ENCODE measurements around the gene ZNF683.
A peak's percentile ranks its signal among the peaks of the same experiment; 100 is the strongest.
"Not testable (repeated sequence)": the region's sequence is repeated elsewhere in the genome, so short reads cannot be mapped to it uniquely, and the experiment has no call there.

Gene ZNF683

DNA sequence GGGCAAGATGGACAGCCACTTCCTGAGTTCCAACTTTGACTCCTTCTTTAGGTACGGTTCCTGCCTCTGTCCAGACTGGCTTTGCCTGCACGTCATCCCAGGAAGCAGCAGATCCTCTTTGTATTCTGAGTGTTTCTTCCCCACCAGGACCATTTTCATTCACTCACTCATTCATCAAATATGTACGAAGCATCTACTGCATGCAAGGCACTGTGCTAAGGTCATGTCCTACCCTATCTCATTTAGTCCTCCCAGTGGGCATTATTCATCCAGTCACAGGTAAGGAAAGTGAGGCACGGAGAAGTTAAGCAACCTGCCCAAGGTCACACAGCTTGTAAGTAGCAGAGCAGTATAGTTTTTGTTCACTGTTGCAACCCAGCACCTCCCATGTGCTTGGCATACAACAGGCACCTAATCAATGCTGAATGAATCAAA, 32.5 kb downstream of the ZNF683 start:
- DNase-seq (ENCODE audit: insufficient read length, low spot score) (no peak), FAIRE-seq (no peak)

DNA sequence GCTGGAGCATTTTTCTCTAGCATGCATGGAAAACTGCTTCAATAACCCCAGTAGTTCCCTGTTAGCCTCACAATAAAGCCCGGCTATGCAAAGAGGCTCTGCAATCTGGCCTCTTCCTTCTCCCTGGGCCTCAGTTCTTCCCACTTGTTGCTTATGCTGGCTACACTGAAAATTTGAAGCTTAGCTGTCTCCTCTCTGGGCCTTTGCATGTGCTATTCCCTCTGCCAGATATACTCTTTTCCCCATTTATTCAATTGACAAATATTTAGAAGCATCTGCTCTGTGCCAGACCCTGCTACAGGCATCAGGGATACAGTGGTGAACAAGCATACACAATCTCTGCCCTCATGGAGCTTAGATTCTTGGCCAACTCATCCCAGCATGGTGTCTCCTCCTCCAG, 33.9 kb downstream of the ZNF683 start:
- DNase-seq (ENCODE audit: insufficient read length, low spot score) (no peak), FAIRE-seq (no peak)

DNA sequence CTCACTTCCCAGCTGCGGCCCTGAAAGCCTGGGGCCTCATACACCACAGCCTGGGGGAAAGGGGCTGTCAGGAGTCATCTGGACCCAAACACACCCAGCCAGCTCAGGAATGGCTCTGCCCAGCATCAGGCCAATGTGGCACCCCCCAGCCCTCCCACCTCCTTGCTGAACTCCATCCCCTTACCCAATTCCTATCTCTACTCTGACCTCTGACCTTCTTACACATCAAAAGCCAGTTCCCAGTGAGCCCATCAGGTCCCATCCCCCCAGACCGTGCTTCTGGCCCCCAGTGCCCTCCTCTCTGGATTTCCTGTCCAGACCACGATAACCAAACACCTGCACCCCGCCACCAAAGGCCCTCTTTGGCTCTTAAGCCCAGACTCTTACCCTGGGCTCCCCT, 34.9 kb downstream of the ZNF683 start:
- DNase-seq (ENCODE audit: insufficient read length, low spot score) (no peak), FAIRE-seq (no peak)

DNA sequence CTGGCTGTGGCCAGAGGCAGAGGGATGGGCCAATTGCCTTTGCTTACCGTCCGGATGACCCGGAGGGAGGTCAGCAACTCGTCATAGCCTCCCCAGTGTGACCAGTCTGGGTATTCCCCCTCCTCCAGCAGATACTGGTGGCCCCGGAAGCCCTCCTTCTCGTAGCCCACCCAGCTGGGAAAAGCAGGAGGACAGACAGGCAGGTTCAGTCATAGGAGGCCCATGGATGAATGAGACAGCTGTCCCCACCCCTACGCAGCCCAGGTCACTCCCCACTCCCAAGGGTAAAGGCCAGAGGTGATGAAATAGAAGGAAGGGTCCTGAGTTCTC, 35.4 kb downstream of the ZNF683 start:
- FAIRE-seq: no peak
- DNase-seq (ENCODE audit: insufficient read length, low spot score): no peak

DNA sequence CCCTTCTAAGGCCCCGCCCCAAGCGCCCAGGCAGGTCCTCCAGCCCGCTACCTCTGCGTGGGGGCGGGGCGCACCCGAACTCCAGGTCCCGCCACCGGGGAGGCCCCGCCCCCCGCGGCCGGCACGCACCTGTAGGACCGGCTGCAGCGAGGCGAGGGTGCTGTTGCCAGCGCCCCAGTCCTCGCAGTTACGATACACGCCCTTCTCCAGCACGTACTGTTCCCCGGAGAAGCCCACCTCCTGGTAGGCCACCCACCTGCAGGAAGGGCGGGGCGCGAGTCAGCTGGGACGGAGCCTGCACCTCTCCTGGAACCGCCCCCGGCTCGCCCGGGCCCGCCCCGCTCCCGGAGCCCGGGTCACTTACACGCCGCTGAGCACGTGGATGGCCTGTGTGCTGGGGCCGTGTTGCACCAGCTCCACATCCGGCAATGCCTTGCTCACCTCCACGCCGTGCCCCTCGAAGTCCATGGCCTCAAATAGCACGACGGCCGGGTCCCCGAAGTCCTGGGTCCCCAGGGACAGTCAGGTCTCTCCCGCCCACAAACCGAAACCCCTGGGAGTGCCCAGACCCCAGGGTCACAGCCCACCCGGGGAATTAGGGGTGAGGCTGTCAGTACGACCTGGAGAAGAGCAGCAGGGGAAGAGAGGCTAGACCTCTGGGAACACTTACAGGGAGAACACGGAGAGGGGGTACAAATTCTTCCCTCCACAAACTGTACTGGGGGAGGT, 35.9 kb downstream of the ZNF683 start:
- DNase-seq (ENCODE audit: insufficient read length, low spot score) (peak; percentile 72), FAIRE-seq (peak; percentile 54)

DNA sequence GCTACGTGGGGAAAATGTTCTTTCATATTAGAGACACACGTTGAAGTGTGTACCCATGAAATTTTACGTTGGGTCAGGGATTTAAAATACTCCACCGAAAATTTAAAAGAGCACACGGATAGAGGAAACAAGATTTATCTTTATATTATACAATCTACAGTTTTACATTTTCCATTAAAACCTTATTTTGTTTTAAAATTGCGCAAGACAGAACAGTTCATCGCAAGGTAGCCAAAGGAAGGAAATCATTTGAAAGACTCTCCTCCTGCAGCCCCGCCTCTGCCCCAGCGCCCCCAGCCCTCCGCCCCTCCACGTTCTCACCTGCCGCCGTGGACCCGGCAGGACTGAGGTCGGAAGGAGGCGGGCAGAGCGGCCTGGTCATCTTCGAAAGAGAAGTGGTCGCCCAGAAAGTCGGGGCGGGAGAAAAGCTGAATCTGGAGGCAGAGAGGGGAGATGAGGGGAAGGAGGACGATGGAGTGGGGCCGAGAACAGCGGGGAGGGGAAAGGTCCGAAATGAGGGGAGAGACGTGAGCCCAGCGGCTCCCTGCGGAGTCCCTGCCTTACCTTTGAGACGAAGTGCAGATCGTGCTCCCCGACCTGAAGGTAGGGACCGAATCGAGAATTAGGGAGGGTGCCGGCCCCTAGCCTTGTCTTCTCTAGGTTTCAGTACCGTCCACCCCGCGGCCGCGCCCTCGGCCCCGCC, 36.6 kb downstream of the ZNF683 start:
- FAIRE-seq (no peak), DNase-seq (ENCODE audit: insufficient read length, low spot score) (no peak)

DNA sequence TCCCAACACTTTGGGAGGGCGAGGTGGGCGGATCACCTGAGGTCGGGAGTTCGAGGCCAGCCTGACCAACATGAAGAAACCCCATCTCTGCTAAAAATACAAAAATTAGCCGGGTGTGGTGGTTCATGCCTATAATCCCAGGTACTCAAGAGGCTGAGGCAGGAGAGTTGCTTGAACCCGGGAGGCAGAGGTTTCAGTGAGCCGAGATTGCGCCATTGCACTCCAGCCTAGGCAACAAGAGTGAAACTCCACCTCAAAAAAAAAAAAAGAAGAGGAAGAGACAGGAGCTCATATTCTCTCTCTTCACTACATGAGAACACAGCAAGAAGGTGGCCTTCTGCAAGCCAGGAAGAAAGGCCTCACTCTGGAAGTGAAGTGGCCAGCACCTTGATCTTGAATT, 39.2 kb downstream of the ZNF683 start:
- not testable (repeated sequence) for FAIRE-seq; DNase-seq (ENCODE audit: insufficient read length, low spot score)

DNA sequence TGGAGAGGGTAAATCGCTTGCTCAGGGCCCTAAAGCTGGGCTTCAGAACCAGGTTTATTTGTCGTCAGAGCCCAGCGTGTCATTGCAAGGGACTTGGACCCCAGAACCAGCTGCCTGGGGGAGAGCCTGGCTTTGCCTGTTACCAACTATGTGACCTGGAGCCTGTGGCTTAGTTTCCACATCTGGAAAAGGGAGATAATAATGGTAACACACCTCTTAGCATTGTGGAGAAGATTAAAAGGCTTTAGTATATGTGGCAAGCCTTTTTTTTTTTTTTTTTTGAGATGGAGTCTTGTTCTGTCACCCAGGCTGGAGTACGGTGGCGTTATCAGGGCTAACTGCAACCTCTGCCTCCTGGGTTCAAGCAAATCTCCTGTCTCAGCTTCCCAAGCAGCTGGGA, 42.3 kb downstream of the ZNF683 start:
- FAIRE-seq (no peak), DNase-seq (ENCODE audit: insufficient read length, low spot score) (no peak)

DNA sequence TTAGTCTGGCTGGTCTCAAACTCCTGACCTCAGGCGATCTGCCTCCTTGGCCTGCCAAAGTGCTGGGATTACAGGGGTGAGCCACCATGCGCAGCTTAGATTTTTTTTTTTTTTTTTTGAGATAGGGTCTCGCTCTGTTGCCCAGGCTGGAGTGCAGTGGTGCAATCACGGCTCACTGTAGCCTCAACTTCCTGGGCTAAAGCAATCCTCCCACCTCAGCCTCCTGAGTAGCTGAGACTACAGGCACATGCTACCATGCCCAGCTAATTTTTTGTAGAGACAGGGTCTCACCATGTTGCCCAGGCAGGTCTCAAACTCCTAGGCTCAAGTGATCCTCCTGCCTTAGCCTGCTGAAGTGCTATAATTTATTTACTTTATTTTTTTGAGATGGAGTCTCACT, 43.2 kb downstream of the ZNF683 start:
- FAIRE-seq; DNase-seq (ENCODE audit: insufficient read length, low spot score): not testable (repeated sequence)

DNA sequence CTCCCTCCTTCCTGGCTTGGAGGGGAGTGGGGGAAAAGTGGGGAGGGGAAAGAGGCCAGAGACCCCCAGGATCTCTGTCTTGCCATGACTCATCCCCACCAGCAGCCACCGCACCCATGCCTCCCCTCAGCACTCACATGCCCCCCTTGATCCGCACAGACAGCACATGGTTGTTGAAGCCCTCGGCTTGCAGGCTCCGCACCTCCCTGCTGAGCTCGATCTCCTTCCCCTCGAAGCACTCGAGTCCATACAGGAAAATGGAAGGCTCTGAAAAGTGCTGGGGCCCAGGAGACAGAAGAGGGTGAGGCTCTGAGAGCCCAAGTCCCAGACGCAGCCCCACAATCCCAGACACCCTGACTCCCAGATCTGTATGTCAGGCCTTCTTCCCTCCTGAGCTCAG, 44.0 kb downstream of the ZNF683 start:
- FAIRE-seq (no peak), DNase-seq (ENCODE audit: insufficient read length, low spot score) (no peak)

DNA sequence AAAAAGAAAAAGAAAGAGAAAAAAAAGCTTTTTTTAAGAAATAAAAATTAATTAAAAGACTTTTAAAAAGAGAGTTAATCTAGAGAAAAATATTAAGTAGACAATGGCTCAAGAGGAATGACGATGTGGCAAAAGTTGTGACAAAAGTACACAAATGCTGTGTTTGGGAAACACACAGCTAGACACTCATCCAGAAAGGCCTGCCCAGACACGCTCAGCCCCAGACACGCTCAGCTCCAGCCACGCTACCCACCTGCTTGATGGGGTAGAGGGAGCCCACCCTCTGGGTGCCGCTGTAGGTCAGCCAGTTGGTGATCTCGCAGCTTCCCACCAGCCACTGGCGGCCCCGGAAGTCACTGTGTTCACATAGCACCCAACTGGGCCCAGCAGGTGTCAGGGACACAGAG, 44.6 kb downstream of the ZNF683 start:
- no peak for FAIRE-seq
- DNase-seq (ENCODE audit: insufficient read length, low spot score): no peak

DNA sequence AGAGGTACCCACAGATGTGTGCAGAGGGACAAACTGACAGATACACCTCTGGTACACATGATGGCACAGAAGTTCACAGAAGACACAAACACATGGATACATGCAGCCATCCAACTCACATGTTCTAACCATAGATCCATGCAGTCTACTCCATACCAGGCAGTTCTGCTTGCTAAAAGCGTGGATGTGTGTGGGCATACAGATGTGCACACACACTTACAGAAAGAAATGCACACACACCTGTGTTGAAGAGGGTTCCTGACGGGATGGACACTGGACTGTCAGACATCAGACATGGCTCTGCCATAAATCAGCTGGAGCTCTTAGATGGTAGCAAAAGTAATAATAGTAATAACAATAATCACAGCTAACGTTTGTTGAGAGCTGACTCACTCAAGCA, 48.0 kb downstream of the ZNF683 start:
- DNase-seq (ENCODE audit: insufficient read length, low spot score): no peak
- FAIRE-seq: no peak

DNA sequence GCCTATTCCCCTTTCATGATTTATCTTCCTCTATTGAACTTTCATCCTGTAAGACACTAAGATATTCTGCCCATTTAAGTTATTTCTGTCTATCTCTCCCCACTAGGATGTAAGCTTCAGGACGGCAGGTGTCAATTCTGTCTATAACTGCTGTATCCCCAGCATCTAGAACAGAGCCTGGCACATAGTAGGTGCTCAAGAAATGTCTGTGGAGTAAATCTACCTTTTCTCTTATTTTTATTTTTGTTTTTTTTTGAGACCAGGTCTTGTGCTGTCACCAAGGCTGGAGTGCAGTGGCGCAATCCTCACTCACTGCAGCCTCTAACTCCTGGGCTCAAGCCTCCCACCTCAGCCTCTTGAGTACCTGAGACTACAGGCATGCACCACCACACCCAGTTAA, 49.2 kb downstream of the ZNF683 start:
- FAIRE-seq (no peak), DNase-seq (ENCODE audit: insufficient read length, low spot score) (no peak)

DNA sequence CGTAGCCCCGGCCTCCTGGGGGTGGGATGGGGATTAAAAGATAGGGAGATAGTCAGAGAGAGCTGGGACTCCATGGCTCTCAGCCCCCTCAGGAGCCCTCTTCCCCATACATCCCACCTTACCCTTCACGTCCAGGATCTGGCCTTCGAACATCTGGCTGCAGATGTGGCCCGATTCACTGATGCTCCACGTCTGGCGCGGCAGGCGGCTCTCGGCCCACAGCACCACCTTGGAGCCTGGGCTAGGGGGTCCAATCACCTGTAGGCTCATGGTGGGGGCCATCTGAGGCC, 50.6 kb downstream of the ZNF683 start:
- FAIRE-seq: no peak
- no peak for DNase-seq (ENCODE audit: insufficient read length, low spot score)

DNA sequence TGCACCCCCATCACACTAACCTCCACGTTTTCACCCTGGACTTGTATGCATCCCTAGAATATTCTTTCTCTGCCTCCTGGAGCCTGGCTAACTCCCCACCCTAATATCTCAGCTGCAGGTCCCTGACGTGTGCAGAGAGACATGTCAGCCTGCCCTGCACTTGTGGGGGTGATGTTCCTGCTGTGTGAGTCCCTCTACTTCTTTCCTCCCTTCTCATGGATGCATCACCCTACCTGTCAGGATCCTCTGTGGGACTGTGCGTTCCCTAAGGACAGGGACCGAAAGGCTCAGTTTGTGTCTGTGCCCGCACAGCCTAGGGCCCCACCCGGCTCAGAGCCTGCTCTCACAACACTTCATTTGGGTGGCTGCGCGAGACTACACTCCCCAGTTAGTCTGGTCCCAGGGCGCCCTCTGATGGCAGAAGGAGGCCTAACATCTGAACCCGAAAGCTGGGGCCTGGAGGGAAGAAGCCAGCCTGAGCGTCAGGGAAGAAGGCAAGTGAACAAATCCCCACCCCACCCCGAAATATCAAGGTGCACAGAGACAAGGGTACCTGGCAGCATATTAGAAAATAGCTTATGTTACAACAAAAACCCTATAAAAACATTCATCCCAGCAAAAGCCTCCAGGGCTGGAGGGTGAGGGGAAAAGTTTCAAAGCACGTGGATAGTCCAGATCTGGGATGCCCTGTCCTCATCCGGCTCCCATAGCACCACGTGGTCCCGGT, 51.1 kb downstream of the ZNF683 start:
- FAIRE-seq: peak; percentile 74
- peak; percentile 84 for DNase-seq (ENCODE audit: insufficient read length, low spot score)

DNA sequence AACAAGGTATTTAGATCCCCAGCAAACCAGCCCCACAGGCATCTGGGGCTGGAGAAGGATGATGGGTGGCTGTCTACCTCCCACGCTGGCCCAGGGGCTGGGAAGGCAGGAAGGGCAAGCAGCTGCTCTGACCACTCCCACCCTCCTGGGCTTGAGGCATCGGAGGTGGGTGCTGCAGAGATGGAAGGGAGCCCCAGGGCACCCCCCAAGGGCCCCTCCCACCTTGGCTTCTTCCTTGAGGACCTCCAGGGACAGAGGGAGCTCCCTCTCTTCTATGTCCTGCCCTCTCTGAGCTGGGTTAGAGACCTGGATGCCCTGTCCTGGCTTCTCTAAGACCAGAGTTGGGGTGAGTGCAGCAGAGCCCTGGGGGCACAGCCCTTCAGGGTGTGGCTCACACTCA, 51.7 kb downstream of the ZNF683 start:
- no peak for FAIRE-seq
- no peak for DNase-seq (ENCODE audit: insufficient read length, low spot score)

DNA sequence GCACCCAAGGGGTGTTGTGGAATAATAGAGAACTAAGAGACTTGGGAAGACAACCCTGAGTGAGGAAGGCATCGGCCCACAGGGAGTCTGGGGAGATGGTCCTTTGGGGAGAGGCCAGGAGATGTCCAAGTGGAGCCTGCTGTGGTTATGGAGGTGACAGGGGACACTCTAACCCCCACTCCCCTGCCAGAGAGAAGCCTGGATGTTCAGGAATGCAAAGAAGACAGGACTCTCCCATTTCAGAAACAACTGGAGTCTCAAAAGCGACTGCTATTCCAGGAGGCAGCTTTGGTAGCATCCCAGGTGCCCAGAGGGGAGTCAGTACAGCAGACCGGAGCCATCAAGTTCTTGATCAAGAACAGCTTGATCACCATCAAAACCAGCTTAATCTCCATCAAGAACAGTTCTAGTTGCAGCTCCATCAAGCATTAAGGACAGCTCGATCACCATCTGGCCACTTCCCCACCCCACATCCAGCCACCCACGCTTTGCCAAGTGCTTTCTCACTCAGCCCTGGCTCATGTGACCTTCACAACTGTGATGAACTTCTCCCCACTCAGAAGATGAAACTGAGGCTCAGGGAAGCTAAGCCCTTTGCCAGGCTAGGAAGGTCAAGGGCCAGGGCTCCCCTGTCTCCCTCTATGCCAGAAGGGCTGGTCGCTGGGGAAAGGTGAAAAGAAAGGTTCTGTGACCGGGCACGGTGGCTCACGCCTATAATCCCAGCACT, 54.0 kb downstream of the ZNF683 start:
- no peak for FAIRE-seq
- no peak for DNase-seq (ENCODE audit: insufficient read length, low spot score)

DNA sequence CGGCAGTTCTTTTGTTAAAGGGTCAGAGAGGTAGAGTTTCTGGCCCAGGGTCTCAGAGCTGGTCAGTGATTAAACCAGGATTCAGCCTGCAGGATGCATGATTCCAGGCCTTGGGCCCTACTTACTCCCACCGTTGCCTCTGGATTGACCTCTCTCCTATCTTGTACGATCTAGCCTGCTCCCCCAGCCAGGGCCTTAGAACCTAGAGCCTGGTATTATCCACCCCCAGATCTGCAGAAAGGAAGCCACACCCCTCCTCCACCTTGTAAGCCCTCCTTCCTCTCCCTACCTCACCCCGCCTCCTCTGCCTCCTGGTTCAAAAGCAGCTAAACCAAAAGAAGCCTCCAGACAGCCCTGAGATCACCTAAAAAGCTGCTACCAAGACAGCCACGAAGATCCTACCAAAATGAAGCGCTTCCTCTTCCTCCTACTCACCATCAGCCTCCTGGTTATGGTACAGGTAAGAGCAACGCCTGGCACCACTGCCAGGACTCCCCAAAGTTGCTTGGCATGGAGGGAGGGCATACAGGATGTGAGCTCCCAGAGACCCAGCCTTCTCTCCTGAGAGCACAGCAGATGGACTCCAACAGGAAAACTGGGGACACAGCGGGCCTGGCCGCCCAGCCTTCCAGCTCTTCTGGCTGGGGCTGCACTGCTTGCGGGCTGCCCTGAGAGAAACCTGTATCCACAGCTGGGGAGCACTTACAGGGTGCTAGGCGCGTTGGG, 54.8 kb downstream of the ZNF683 start, which contains the start of gene CD52:
TSS of gene CD52 (plus strand) at position 347 of the 726 bp plus-strand sequence. CDS start at position 407, 60 bp downstream.
- no peak for DNase-seq (ENCODE audit: insufficient read length, low spot score)
- no peak for FAIRE-seq

DNA sequence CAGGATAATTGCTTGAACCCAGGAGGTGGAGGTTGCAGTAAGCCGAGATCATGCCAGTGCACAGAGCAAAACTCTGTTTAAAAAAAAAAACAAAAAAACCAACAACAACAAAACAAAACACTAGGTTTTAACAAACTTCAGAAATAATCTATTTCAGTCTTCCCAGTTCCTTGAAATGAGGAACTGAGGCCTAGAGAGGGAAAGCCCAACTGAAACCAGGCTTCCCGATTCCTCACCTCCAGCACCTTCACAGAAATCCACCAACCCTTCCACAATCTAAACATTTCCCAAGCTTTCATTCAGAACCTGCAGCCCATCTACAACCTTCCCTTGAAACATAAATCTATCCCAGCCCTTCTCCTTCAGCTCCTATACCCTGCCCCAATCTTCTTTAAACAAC, 55.4 kb downstream of the ZNF683 start:
- no peak for DNase-seq (ENCODE audit: insufficient read length, low spot score)
- FAIRE-seq: no peak
